ENCODE results near the gene XPO4. TPM values are rescaled to one million over a fixed set of nuclear protein-coding genes. Genes with fewer than 3 reads are reported as not detected.

The XPO4 gene
- total RNA-seq, 1 experiment from 2014 or later: 34.9 TPM

- TF ChIP-seq KAT7 (CRISPR knock-in tag; IDR thresholded peaks at IDR 0.05; ENCODE audit: borderline replicate concordance): no peak
- H3K27ac Mint-ChIP-seq: no peak overlapping the region
- ChIA-PET CTCF (no interaction called here), POLR2A (no interaction called here)
- H3K36me3 Mint-ChIP-seq: peaks cover 15% of the 10 kb centered on the region
- no peaks in the 10 kb centered on the region for H3K4me1 Mint-ChIP-seq
- no peak for DNase-seq (ENCODE audit: low spot score)
- no peak for ATAC-seq
- peaks cover 26% of the 10 kb centered on the region for H3K9me3 Mint-ChIP-seq
- H3K27me3 Mint-ChIP-seq (ENCODE audit: low read depth): no peaks in the 10 kb centered on the region
- H3K4me3 Mint-ChIP-seq: no peak overlapping the region
Observed at GRCh38 chr13:20740021-20740420, 162.5 kb downstream of the XPO4 start.

DNA sequence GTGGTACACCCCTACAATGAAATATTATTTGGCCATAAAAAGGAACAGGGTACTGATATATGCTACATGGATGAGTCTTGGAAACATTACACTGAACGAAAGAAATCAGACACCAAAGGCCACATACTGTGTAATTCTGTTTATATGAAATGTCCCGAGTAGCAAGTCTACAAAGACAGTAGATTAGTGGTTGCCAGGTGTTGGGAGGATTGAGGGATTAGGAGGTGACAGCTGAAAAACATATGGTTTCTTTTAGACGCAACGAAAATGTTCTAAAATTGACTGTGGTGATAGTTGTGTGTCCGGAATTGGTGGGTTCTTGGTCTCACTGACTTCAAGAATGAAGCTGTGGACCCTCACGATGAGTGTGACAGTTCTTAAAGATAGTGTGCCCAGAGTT, 163.9 kb downstream of the XPO4 start:
- Mint-ChIP-seq H3K4me3 (no peak overlapping the region), H3K36me3 (peaks cover 15% of the 10 kb centered on the region), H3K27me3 (ENCODE audit: low read depth) (no peaks in the 10 kb centered on the region), H3K27ac (no peak overlapping the region), H3K9me3 (peaks cover 18% of the 10 kb centered on the region), H3K4me1 (no peaks in the 10 kb centered on the region)
- no peak for TF ChIP-seq FOXK1 (CRISPR knock-in tag; IDR thresholded peaks at IDR 0.05)
- no peak for TF ChIP-seq ZSCAN18 (CRISPR knock-in tag; IDR thresholded peaks at IDR 0.05)
- no peak for TF ChIP-seq MXD4 (CRISPR knock-in tag; IDR thresholded peaks at IDR 0.05; ENCODE audit: borderline replicate concordance)
- no peak for TF ChIP-seq IRF1 (CRISPR knock-in tag; IDR thresholded peaks at IDR 0.05)
- no peak for TF ChIP-seq CDX4 (CRISPR knock-in tag; IDR thresholded peaks at IDR 0.05; ENCODE audit: borderline replicate concordance)
- no peak for TF ChIP-seq ZNF138 (CRISPR knock-in tag; conservative IDR thresholded peaks at IDR 0.05)
- no peak for TF ChIP-seq ZNF532 (CRISPR knock-in tag; IDR thresholded peaks at IDR 0.05; ENCODE audit: borderline replicate concordance)
- no peak for TF ChIP-seq IRF2 (CRISPR knock-in tag; IDR thresholded peaks at IDR 0.05; ENCODE audit: borderline replicate concordance, low read depth)
- no peak for TF ChIP-seq ATF1 (CRISPR knock-in tag; IDR thresholded peaks at IDR 0.05)
- CTCF ChIA-PET: no interaction called here
- ATAC-seq (no peak), DNase-seq (ENCODE audit: low spot score) (no peak)
- POLR2A ChIA-PET: no interaction called here

DNA sequence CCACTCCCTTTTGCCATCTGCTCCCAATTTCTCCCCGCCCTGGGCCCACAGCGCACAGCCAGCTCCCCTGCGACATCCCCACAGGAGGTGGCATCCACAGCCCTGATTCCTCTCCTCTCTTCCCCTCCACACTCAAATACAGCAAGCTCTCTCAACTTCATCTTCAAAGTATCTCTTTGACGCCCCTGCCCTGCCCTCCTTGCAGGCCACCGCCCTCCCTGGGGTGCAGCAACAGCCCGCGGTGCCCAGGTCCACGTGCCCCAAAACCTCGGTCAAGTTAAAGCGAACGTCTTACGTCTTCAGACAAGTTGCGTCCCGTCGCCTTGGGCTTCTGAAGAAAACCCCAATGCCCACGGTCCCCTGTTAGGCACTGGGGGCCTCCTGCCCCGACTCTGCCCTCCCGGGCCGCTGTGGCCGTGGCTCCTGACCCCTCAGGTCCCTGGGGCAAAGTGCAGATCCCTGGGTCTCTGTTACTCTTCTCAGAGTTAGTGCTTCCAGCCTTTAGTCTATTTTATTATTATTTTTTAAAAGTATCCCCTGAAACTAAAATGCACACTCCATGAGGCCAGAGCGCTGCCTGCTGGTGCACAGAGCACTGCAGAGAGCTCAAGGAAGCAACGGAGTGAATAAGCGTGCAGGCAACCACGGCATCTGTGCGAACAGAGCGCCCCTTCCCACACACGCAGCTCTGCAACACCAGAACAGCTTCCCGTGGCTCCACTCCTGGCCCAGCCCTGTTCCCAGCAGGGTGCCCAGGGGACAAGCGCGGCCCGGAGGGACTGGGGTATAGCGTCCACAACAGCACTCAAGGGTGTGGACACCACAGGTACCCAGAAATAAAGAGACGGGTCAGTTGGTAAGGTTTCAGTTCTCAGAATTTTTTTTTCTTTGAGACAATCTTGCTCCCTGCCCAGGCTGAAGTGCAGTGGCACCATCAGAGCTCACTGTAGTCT, 172.6 kb downstream of the XPO4 start:
- DNase-seq (ENCODE audit: low spot score) (no peak), ATAC-seq (no peak)
- CTCF ChIA-PET: interaction anchor here (0.5 to 1.1 kb wide), 2 partner anchors 195 to 532 kb away, joined by 3 read pairs; no protein-coding TSS in a partner anchor
- no peak overlapping the region; the same call in 1 of the 2 replicates for H3K27ac Mint-ChIP-seq
- no peaks in the 10 kb centered on the region for H3K4me1 Mint-ChIP-seq
- no peak overlapping the region for H3K4me3 Mint-ChIP-seq
- POLR2A ChIA-PET: no interaction called here
- H3K27me3 Mint-ChIP-seq (ENCODE audit: low read depth): no peaks in the 10 kb centered on the region
- H3K36me3 Mint-ChIP-seq: no peaks in the 10 kb centered on the region
- H3K9me3 Mint-ChIP-seq: peaks cover 5% of the 10 kb centered on the region; the same call in 1 of the 2 replicates
- TF ChIP-seq CTCF (IDR thresholded peaks at IDR 0.05) (no peak), SOX15 (CRISPR knock-in tag; IDR thresholded peaks at IDR 0.05) (no peak), ZNF396 (CRISPR knock-in tag; IDR thresholded peaks at IDR 0.05; ENCODE audit: borderline replicate concordance) (no peak), ZNF416 (CRISPR knock-in tag; IDR thresholded peaks at IDR 0.05) (no peak), ELF4 (CRISPR knock-in tag; IDR thresholded peaks at IDR 0.05; ENCODE audit: low read depth) (no peak), E2F1 (CRISPR knock-in tag; IDR thresholded peaks at IDR 0.05) (no peak), ZNF219 (CRISPR knock-in tag; IDR thresholded peaks at IDR 0.05; ENCODE audit: borderline replicate concordance) (no peak), ZNF138 (CRISPR knock-in tag; conservative IDR thresholded peaks at IDR 0.05) (no peak), RELA (CRISPR knock-in tag; IDR thresholded peaks at IDR 0.05; ENCODE audit: borderline replicate concordance) (no peak)
- TF ChIP-seq, protein P1, sequence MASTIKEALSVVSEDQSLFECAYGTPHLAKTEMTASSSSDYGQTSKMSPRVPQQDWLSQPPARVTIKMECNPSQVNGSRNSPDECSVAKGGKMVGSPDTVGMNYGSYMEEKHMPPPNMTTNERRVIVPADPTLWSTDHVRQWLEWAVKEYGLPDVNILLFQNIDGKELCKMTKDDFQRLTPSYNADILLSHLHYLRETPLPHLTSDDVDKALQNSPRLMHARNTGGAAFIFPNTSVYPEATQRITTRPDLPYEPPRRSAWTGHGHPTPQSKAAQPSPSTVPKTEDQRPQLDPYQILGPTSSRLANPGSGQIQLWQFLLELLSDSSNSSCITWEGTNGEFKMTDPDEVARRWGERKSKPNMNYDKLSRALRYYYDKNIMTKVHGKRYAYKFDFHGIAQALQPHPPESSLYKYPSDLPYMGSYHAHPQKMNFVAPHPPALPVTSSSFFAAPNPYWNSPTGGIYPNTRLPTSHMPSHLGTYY (CRISPR knock-in tag; IDR thresholded peaks at IDR 0.05): no peak

All from WTC11 (cell line).